Sigmoid colon (tissue), 4 donors: ENCODE results near the gene COQ10A.

Source experiments
- CTCF ChIP-seq, 4 experiments: fragments of 450-650 bp in 3 of 4; fragments of 200-600 bp in 1 of 4; IDR thresholded peaks; one replicate each; pipeline ENCODE4 v1.5.1; 2016 to 2019; ENCODE audit warnings: antibody characterized with exemption in 4 of 4, mild to moderate bottlenecking in 3 of 4, moderate library complexity in 2 of 4
- POLR2AphosphoS5 ChIP-seq, 4 donors: sonication (generic); formaldehyde crosslinking; IDR thresholded peaks; one replicate each; pipeline ENCODE4 v1.6.1; 2017; ENCODE audit warnings: antibody characterized with exemption in 4 of 4

GRCh38 chr12:56282030-56282429 lies 15.3 kb downstream of the COQ10A start:
- TF ChIP-seq CTCF (IDR thresholded peaks at IDR 0.05) (no peak), POLR2AphosphoS5 (IDR thresholded peaks at IDR 0.05) (peak in 3 of 4 donors; percentile 28 to 83 (median 67))
